SK-N-SH (cell line): ENCODE results near the gene TMPRSS6. TPM values are rescaled to one million over a fixed set of nuclear protein-coding genes. Genes with fewer than 3 reads are reported as not detected.

Source experiments
- CTCF ChIA-PET: fragments of 300-600, 350-600 bp; formaldehyde crosslinking; extraction: SDS; loops from one replicate; lab custom pipeline; 2021; lab: Yijun Ruan, JAX
- POLR2A ChIA-PET: fragments of 350-600 bp; sonication (Branson Sonifier 250); formaldehyde crosslinking; extraction: SDS; loops from one replicate; lab custom pipeline; 2020; ENCODE audit warnings: antibody characterized with exemption, inconsistent platforms; lab: Yijun Ruan, JAX
- DNase-seq: peaks from one replicate; pipeline ENCODE4 v3.0.0; 2012
- H2AFZ ChIP-seq: fragments of 200-600 bp; sonication (generic); 2 replicates; pipeline ENCODE4 v1.8.1; 2016; ENCODE audit warnings: antibody characterized with exemption, mild to moderate bottlenecking, low read depth
- H3F3A ChIP-seq: fragments of 200-600 bp; sonication (generic); replicated peaks from 2 replicates; pipeline ENCODE3; 2016; ENCODE audit warnings: antibody characterized with exemption, mild to moderate bottlenecking; ENCODE audit not compliant: insufficient read depth
- H3K27ac ChIP-seq, 2 experiments: fragments of 200-500 bp in 1 of 2; fragments of 200-600 bp in 1 of 2; sonication (Bioruptor generic) in 1 of 2; sonication (generic), shearing (Covaris generic) in 1 of 2; 2 replicates each; pipeline versions ENCODE4 v1.5.1 to v1.6.1; 2014 to 2016; ENCODE audit warnings: low read depth in 2 of 2, inconsistent platforms in 1 of 2, low read length in 1 of 2, mild to moderate bottlenecking in 1 of 2, mixed read lengths in 1 of 2
- H3K27me3 ChIP-seq: fragments of 200-600 bp; sonication (generic), shearing (Covaris generic); 2 replicates; pipeline ENCODE4 v1.6.1; 2016; ENCODE audit warnings: mixed run types; ENCODE audit not compliant: insufficient read depth
- H3K36me3 ChIP-seq, 2 experiments: fragments of 200-500 bp in 1 of 2; fragments of 200-600 bp in 1 of 2; sonication (Bioruptor generic) in 1 of 2; sonication (generic) in 1 of 2; replicated peaks in 1 of 2; 2 replicates each; pipeline versions ENCODE3 to v1.5.1; 2014 to 2016; ENCODE audit warnings: low read length in 1 of 2, mild to moderate bottlenecking in 1 of 2; ENCODE audit not compliant: insufficient read depth in 2 of 2, control insufficient read depth in 1 of 2
- H3K4me1 ChIP-seq, 2 experiments: fragments of 200-500 bp in 1 of 2; fragments of 200-600 bp in 1 of 2; sonication (Bioruptor generic) in 1 of 2; sonication (generic), shearing (Covaris generic) in 1 of 2; 2 replicates each; pipeline versions ENCODE4 v1.5.1 to v1.6.1; 2014 to 2016; ENCODE audit warnings: low read depth in 1 of 2, low read length in 1 of 2, mixed run types in 1 of 2; ENCODE audit not compliant: insufficient read depth in 2 of 2, control insufficient read depth in 1 of 2
- H3K4me2 ChIP-seq: fragments of 200-600 bp; sonication (generic), shearing (Covaris generic); 2 replicates; pipeline ENCODE4 v1.6.1; 2017; ENCODE audit warnings: mixed run types
- H3K4me3 ChIP-seq, 2 experiments: fragments of 200-500 bp in 1 of 2; fragments of 200-600 bp in 1 of 2; sonication (Bioruptor generic) in 1 of 2; sonication (generic), shearing (Covaris generic) in 1 of 2; 2 replicates each; pipeline versions ENCODE4 v1.5.1 to v1.8.1; 2014 to 2016; ENCODE audit warnings: low read depth in 2 of 2, inconsistent platforms in 1 of 2, low read length in 1 of 2, mild to moderate bottlenecking in 1 of 2, mixed read lengths in 1 of 2, moderate library complexity in 1 of 2
- H3K79me2 ChIP-seq: fragments of 200-600 bp; sonication (generic); 2 replicates; pipeline ENCODE4 v1.8.1; 2017; ENCODE audit warnings: mild to moderate bottlenecking; ENCODE audit not compliant: insufficient read depth
- H3K9ac ChIP-seq: fragments of 200-600 bp; sonication (generic); 2 replicates; pipeline ENCODE4 v1.6.1; 2017; ENCODE audit warnings: mixed run types
- H3K9me2 ChIP-seq: fragments of 200-600 bp; sonication (generic); 2 replicates; pipeline ENCODE4 v1.6.1; 2017; ENCODE audit warnings: mixed run types
- H3K9me3 ChIP-seq: fragments of 200-600 bp; sonication (generic); 2 replicates; pipeline ENCODE4 v1.6.1; 2017; ENCODE audit warnings: mixed run types, mild to moderate bottlenecking, moderate library complexity
- H4K20me1 ChIP-seq: fragments of 200-600 bp; sonication (generic); 2 replicates; pipeline ENCODE4 v1.6.1; 2017; ENCODE audit warnings: mild to moderate bottlenecking, mixed run types; ENCODE audit not compliant: insufficient read depth
- CHD2 ChIP-seq: fragments of 150-350 bp; IDR thresholded peaks from 2 replicates; pipeline ENCODE4 v1.6.1; 2018; ENCODE audit warnings: low read length; ENCODE audit not compliant: partially characterized antibody
- EP300 ChIP-seq, 2 experiments: IDR thresholded peaks; 2 replicates each; pipeline versions ENCODE4 v1.4.0 to v1.6.1; 2012; ENCODE audit warnings: borderline replicate concordance in 1 of 2, low read depth in 1 of 2, low read length in 1 of 2
- FOXJ3 ChIP-seq: sonication (generic); formaldehyde crosslinking; IDR thresholded peaks from 2 replicates; pipeline ENCODE4 v1.5.1; 2020; ENCODE audit warnings: mild to moderate bottlenecking, missing genetic modification reagents
- FOXM1 ChIP-seq: IDR thresholded peaks from 2 replicates; pipeline ENCODE4 v1.4.0; 2012; ENCODE audit warnings: low read depth, mild to moderate bottlenecking
- GATA2 ChIP-seq: sonication (generic); formaldehyde crosslinking; IDR thresholded peaks from 2 replicates; pipeline ENCODE4 v1.5.0; 2020; ENCODE audit warnings: mild to moderate bottlenecking, missing genetic modification reagents
- JUND ChIP-seq: IDR thresholded peaks from 2 replicates; pipeline ENCODE4 v1.4.0; 2012
- MAX ChIP-seq: IDR thresholded peaks from 2 replicates; pipeline ENCODE4 v1.4.0; 2012; ENCODE audit warnings: low read depth
- NFIC ChIP-seq: IDR thresholded peaks from 2 replicates; pipeline ENCODE4 v1.4.0; 2012; ENCODE audit warnings: borderline replicate concordance
- RAD21 ChIP-seq: IDR thresholded peaks from 2 replicates; pipeline ENCODE4 v1.6.1; 2012; ENCODE audit warnings: mild to moderate bottlenecking, low read length
- RCOR1 ChIP-seq: fragments of 150-350 bp; IDR thresholded peaks from 2 replicates; pipeline ENCODE4 v1.6.1; 2017; ENCODE audit warnings: antibody characterized with exemption, low read length
- RXRA ChIP-seq: IDR thresholded peaks from 2 replicates; pipeline ENCODE4 v1.4.0; 2012; ENCODE audit warnings: low read depth, mild to moderate bottlenecking, borderline replicate concordance
- SIN3A ChIP-seq: IDR thresholded peaks from 2 replicates; pipeline ENCODE4 v1.6.1; 2012; ENCODE audit warnings: low read depth, mild to moderate bottlenecking, low read length, moderate library complexity, borderline replicate concordance
- SMC3 ChIP-seq: IDR thresholded peaks from 2 replicates; pipeline ENCODE4 v1.6.1; 2012; ENCODE audit warnings: low read depth, low read length, improper control_type of control experiment
- TCF12 ChIP-seq: IDR thresholded peaks from 2 replicates; pipeline ENCODE4 v1.4.0; 2012
- TEAD4 ChIP-seq: IDR thresholded peaks from 2 replicates; pipeline ENCODE4 v1.4.0; 2012; ENCODE audit warnings: mild to moderate bottlenecking, borderline replicate concordance; ENCODE audit not compliant: insufficient read depth
- USF1 ChIP-seq: IDR thresholded peaks from 2 replicates; pipeline ENCODE4 v1.4.0; 2012; ENCODE audit warnings: low read depth, borderline replicate concordance
- WGBS: methylation state at CpG from one replicate; pipeline ENCODE4 v1.1.6; 2017; ENCODE audit warnings: low lambda C conversion rate; 5-methylcytosine and 5-hydroxymethylcytosine counted together
- polyA plus RNA-seq, 3 experiments: library from polyadenylated mRNA; depleted of rRNA; stranded (reverse); fragments of >200 nt; gene quantifications; 2 replicates each; pipeline ENCODE4 v1.2.3, GENCODE V29; 2012
- TF ChIP-seq, protein P1 (sequence below): fragments of 150-350 bp; IDR thresholded peaks from 2 replicates; pipeline ENCODE4 v1.6.1; 2017; ENCODE audit warnings: antibody characterized with exemption, low read length, low read depth, borderline replicate concordance
- TF ChIP-seq, protein P2 (sequence below): IDR thresholded peaks from 2 replicates; pipeline ENCODE4 v1.4.0; 2012; ENCODE audit warnings: low read depth, borderline replicate concordance

Gene TMPRSS6
- polyA plus RNA-seq, 1 of the 3 experiments (the other 2 are of a cell fraction), result not detected

GRCh38 chr22:37061611-37062375, 47.7 kb downstream of the TMPRSS6 start:
- Histone ChIP-seq H3K79me2 (no peaks in the 10 kb centered on the region), H2AFZ (no peak overlapping the region), H3K4me2 (no peak overlapping the region), H3K36me3 (peaks cover 0 to 33% of the 10 kb centered on the region in 2 experiments), H3K27ac (no peak overlapping the region), H3K9me2 (no peaks in the 10 kb centered on the region), H3K4me3 (no peak overlapping the region), H3K4me1 (no peaks in the 10 kb centered on the region), H4K20me1 (no peaks in the 10 kb centered on the region), H3K9ac (no peak overlapping the region), H3K27me3 (no peaks in the 10 kb centered on the region), H3F3A (no peaks in the 10 kb centered on the region), H3K9me3 (no peaks in the 10 kb centered on the region)
- ChIA-PET CTCF (interaction anchor here (1.6 kb wide), 2 partner anchors 18 to 137 kb away, joined by 3 to 4 read pairs; no protein-coding TSS in a partner anchor), POLR2A (no interaction called here)
- DNase-seq, result no peak
- TF ChIP-seq EP300 (IDR thresholded peaks at IDR 0.05; ENCODE audit: borderline replicate concordance in 1 of 2, low read depth in 1 of 2, low read length in 1 of 2) (no peak), TCF12 (no peak), RAD21 (no peak), RCOR1 (no peak), MAX (no peak), SMC3 (no peak), GATA2 (CRISPR knock-in tag) (no peak), NFIC (no peak), SIN3A (no peak), CHD2 (no peak)
- WGBS, result 91% methylated on average over 8 of the region's 10 CpGs

DNA sequence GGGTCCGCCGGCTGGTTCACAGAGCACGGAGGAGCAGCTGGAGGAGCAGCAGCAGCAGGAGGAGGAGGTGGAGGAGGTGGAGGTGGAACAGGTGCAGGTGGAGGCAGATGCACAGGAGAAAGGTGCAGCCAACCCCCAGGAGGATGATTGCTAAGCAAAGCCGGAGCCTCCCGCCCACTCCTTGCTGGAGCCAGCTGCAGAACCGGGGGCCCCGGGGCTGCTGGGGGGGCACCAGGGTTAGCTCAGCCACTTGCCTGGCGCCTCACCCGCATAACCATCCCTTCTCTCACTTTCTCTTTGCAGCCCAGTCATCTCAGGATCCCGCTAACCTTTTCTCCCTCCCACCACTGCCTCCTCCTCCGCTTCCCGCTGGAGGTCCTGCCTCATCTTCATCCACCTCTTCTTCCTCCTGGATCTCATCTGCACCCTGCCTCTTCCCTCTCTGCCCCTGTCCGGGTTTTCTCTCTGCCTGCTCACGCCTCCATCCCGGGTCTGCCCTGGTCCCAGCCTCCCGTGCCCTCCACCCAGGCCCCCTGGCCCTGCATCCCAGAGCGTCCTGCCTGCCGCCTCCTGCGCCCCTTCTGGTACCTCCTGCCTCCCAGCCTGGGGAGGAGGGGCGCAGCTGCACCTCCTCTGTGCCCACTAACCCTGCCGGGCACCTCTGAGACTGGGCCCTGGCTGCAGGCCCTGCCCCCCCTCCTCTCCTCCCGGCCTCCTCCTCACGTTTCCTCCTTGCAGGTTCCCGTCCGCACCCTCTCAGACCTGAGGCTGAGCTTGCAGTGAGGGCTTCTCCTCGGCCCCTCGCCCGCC, 48.5 kb downstream of the TMPRSS6 start:
- TF ChIP-seq TEAD4 (no peak), FOXJ3 (CRISPR knock-in tag) (no peak), FOXM1 (no peak), RXRA (no peak), SIN3A (no peak), JUND (no peak), USF1 (no peak), RAD21 (no peak)
- TF ChIP-seq, protein P1, sequence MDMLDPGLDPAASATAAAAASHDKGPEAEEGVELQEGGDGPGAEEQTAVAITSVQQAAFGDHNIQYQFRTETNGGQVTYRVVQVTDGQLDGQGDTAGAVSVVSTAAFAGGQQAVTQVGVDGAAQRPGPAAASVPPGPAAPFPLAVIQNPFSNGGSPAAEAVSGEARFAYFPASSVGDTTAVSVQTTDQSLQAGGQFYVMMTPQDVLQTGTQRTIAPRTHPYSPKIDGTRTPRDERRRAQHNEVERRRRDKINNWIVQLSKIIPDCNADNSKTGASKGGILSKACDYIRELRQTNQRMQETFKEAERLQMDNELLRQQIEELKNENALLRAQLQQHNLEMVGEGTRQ, result no peak
- TF ChIP-seq, protein P2, sequence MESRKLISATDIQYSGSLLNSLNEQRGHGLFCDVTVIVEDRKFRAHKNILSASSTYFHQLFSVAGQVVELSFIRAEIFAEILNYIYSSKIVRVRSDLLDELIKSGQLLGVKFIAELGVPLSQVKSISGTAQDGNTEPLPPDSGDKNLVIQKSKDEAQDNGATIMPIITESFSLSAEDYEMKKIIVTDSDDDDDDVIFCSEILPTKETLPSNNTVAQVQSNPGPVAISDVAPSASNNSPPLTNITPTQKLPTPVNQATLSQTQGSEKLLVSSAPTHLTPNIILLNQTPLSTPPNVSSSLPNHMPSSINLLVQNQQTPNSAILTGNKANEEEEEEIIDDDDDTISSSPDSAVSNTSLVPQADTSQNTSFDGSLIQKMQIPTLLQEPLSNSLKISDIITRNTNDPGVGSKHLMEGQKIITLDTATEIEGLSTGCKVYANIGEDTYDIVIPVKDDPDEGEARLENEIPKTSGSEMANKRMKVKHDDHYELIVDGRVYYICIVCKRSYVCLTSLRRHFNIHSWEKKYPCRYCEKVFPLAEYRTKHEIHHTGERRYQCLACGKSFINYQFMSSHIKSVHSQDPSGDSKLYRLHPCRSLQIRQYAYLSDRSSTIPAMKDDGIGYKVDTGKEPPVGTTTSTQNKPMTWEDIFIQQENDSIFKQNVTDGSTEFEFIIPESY, result no peak
- H3K36me3 ChIP-seq, result peaks cover 0 to 37% of the 10 kb centered on the region in 2 experiments
- H3F3A ChIP-seq, result no peaks in the 10 kb centered on the region
- no peaks in the 10 kb centered on the region for H3K9me2 ChIP-seq
- no peaks in the 10 kb centered on the region for H4K20me1 ChIP-seq
- WGBS, result 91% methylated on average over 27 of the region's 28 CpGs
- no peaks in the 10 kb centered on the region for H3K79me2 ChIP-seq
- H3K27me3 ChIP-seq, result no peaks in the 10 kb centered on the region
- DNase-seq, result no peak
- ChIA-PET CTCF (interaction anchor here (0.6 to 1.6 kb wide), 2 partner anchors 138 to 378 kb away, joined by 3 to 4 read pairs; no protein-coding TSS in a partner anchor), POLR2A (no interaction called here)
- no peak overlapping the region for H3K27ac ChIP-seq
- no peak overlapping the region for H3K9ac ChIP-seq
- H2AFZ ChIP-seq, result no peak overlapping the region
- H3K4me1 ChIP-seq, result no peaks in the 10 kb centered on the region
- H3K4me3 ChIP-seq, result no peak overlapping the region
- no peaks in the 10 kb centered on the region for H3K9me3 ChIP-seq
- H3K4me2 ChIP-seq, result no peak overlapping the region
